HepG2 (cell line): ENCODE data around the gene CHD9. TPM values are rescaled to one million over a fixed set of nuclear protein-coding genes. Genes with fewer than 3 reads are reported as not detected.
A peak's percentile ranks its signal among the peaks of the same experiment; 100 is the strongest.

Experiments
- CAMTA2 ChIP-seq: sonication (generic); formaldehyde crosslinking; IDR thresholded peaks from 2 replicates; pipeline ENCODE4 v1.4.0; 2020; ENCODE audit warnings: mild to moderate bottlenecking, missing genetic modification reagents, borderline replicate concordance
- CBX2 ChIP-seq, 2 experiments: fragments of 200-600 bp in 1 of 2; sonication (generic); formaldehyde crosslinking in 1 of 2; IDR thresholded peaks; 2 replicates each; pipeline versions ENCODE4 v1.7.0 to v1.8.1; 2018 to 2022; ENCODE audit warnings: low read depth in 2 of 2, low read length in 1 of 2, mild to moderate bottlenecking in 1 of 2, missing genetic modification reagents in 1 of 2
- MEF2D ChIP-seq: sonication (generic); formaldehyde crosslinking; IDR thresholded peaks from 2 replicates; pipeline ENCODE4 v1.5.1; 2020; ENCODE audit warnings: mild to moderate bottlenecking, missing genetic modification reagents
- PBX3 ChIP-seq: sonication (generic); formaldehyde crosslinking; IDR thresholded peaks from 2 replicates; pipeline ENCODE4 v1.8.1; 2023; ENCODE audit warnings: missing genetic modification reagents, inconsistent platforms, borderline replicate concordance
- STAT5B ChIP-seq: sonication (generic); formaldehyde crosslinking; IDR thresholded peaks from 2 replicates; pipeline ENCODE4 v1.4.0; 2020; ENCODE audit warnings: missing genetic modification reagents
- THAP11 ChIP-seq: IDR thresholded peaks from 2 replicates; pipeline ENCODE4 v1.6.1; 2016; ENCODE audit warnings: missing biosample characterization, missing genetic modification reagents
- TIGD3 ChIP-seq: sonication (generic); formaldehyde crosslinking; IDR thresholded peaks from 2 replicates; pipeline ENCODE4 v1.5.1; 2020; ENCODE audit warnings: mild to moderate bottlenecking, missing genetic modification reagents, borderline replicate concordance
- XBP1 ChIP-seq: sonication (generic); formaldehyde crosslinking; IDR thresholded peaks from 2 replicates; pipeline ENCODE4 v1.5.0; 2020; ENCODE audit warnings: missing genetic modification reagents
- ZEB1 ChIP-seq: IDR thresholded peaks from 2 replicates; pipeline ENCODE4 v1.6.1; 2012; ENCODE audit warnings: mild to moderate bottlenecking, low read depth, inconsistent platforms; ENCODE audit not compliant: insufficient replicate concordance
- ZFP36 ChIP-seq: fragments of 150-350 bp; IDR thresholded peaks from 2 replicates; pipeline ENCODE4 v1.6.1; 2018; ENCODE audit warnings: borderline replicate concordance, low read length, low read depth; ENCODE audit not compliant: partially characterized antibody
- ZHX1 ChIP-seq: sonication (generic); formaldehyde crosslinking; IDR thresholded peaks from 2 replicates; pipeline ENCODE4 v1.8.1; 2022; ENCODE audit warnings: low read depth, mild to moderate bottlenecking, missing genetic modification reagents
- ZMYM2 ChIP-seq: sonication (generic); formaldehyde crosslinking; IDR thresholded peaks from 2 replicates; pipeline ENCODE4 v1.8.0; 2022; ENCODE audit warnings: mild to moderate bottlenecking, missing genetic modification reagents
- ZNF263 ChIP-seq: sonication (generic); formaldehyde crosslinking; IDR thresholded peaks from 2 replicates; pipeline ENCODE4 v1.4.0; 2020; ENCODE audit warnings: missing genetic modification reagents
- ZNF619 ChIP-seq: sonication (generic); formaldehyde crosslinking; IDR thresholded peaks from 2 replicates; pipeline ENCODE4 v1.4.0; 2020; ENCODE audit warnings: mild to moderate bottlenecking, missing genetic modification reagents
- ZSCAN12 ChIP-seq: sonication (generic); formaldehyde crosslinking; IDR thresholded peaks from 2 replicates; pipeline ENCODE4 v1.9.0; 2021; ENCODE audit warnings: mild to moderate bottlenecking, missing genetic modification reagents
- ZSCAN20 ChIP-seq: sonication (generic); formaldehyde crosslinking; IDR thresholded peaks from 2 replicates; pipeline ENCODE4 v1.4.0; 2020; ENCODE audit warnings: missing genetic modification reagents, mild to moderate bottlenecking, borderline replicate concordance
- polyA plus RNA-seq, 8 experiments: library from polyadenylated mRNA; depleted of rRNA in 3 of 8; stranded (reverse) in 7 of 8; unstranded in 1 of 8; fragments of >200 nt; fragmentation: Illumina TruSeq in 4 of 8; extraction: Trizol in 4 of 8; gene quantifications; 2 replicates each; pipeline versions ENCODE4 v1.2.1 to v1.2.3, GENCODE V29; 2011 to 2016; ENCODE audit warnings: low read depth in 4 of 8, missing spikeins in 1 of 8, mixed read lengths in 1 of 8; ENCODE audit not compliant: insufficient read depth in 1 of 8
- total RNA-seq, 5 experiments: library from RNA; depleted of rRNA; stranded (reverse); fragments of >200 nt; fragmentation: Illumina TruSeq; extraction: Trizol; gene quantifications; 2 replicates each; pipeline ENCODE4 v1.2.3, GENCODE V29; 2016; ENCODE audit warnings: low read depth in 1 of 5
- TF ChIP-seq, protein P1 (sequence below): sonication (generic); formaldehyde crosslinking; IDR thresholded peaks from 2 replicates; pipeline ENCODE4 v1.8.1; 2023; ENCODE audit warnings: mild to moderate bottlenecking, moderate library complexity, missing genetic modification reagents
- TF ChIP-seq, protein P2 (sequence below): sonication (generic); formaldehyde crosslinking; IDR thresholded peaks from 2 replicates; pipeline ENCODE4 v1.4.0; 2020; ENCODE audit warnings: missing genetic modification reagents
- TF ChIP-seq, protein P3 (sequence below): sonication (generic); formaldehyde crosslinking; IDR thresholded peaks from 2 replicates; pipeline ENCODE4 v1.8.0; 2023; ENCODE audit warnings: mild to moderate bottlenecking, missing genetic modification reagents

Gene CHD9
- total and polyA plus RNA-seq, 2 of the 13 experiments (the other 11 are each of a cell fraction or from before 2014, with no cell fraction given): 23.4 to 27.7 TPM

- TF ChIP-seq CAMTA2 (CRISPR knock-in tag) (0 out of 2 replicates have a peak, but pooled peaks have one; percentile 16), ZSCAN20 (CRISPR knock-in tag) (no peak), ZNF619 (CRISPR knock-in tag) (no peak), ZHX1 (CRISPR knock-in tag) (no peak), THAP11 (CRISPR knock-in tag) (peak; percentile 40), CBX2 (IDR thresholded peaks at IDR 0.05; ENCODE audit: low read depth, low read length) (no peak), CBX2 (CRISPR knock-in tag; IDR thresholded peaks at IDR 0.05; ENCODE audit: low read depth) (no peak), ZEB1 (peak; percentile 88), ZMYM2 (no peak), TIGD3 (no peak), MEF2D (CRISPR knock-in tag) (peak; percentile 73; the same call in 1 of the 2 replicates), PBX3 (no peak), XBP1 (CRISPR knock-in tag) (no peak), ZFP36 (no peak), ZNF263 (peak; percentile 95), STAT5B (CRISPR knock-in tag) (no peak), ZSCAN12 (CRISPR knock-in tag) (no peak)
- TF ChIP-seq, protein P1, sequence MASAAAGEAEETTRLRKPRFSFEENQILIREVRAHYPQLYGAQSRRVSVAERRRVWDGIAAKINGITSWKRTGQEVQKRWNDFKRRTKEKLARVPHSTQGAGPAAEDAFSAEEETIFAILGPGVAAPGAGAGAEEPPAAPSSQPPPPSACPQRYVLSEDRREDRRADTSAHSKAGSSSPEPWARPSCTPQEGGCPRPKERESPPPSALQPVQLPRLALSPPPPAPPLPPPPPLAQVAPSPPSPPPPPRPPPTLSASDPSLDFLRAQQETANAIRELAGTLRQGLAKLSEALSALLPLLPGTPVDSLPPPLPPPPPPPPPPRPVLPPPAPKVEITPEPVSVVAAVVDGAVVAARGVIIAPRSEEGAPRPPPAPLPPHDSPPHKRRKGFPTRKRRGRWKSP (CRISPR knock-in tag): peak; percentile 69
- TF ChIP-seq, protein P2, sequence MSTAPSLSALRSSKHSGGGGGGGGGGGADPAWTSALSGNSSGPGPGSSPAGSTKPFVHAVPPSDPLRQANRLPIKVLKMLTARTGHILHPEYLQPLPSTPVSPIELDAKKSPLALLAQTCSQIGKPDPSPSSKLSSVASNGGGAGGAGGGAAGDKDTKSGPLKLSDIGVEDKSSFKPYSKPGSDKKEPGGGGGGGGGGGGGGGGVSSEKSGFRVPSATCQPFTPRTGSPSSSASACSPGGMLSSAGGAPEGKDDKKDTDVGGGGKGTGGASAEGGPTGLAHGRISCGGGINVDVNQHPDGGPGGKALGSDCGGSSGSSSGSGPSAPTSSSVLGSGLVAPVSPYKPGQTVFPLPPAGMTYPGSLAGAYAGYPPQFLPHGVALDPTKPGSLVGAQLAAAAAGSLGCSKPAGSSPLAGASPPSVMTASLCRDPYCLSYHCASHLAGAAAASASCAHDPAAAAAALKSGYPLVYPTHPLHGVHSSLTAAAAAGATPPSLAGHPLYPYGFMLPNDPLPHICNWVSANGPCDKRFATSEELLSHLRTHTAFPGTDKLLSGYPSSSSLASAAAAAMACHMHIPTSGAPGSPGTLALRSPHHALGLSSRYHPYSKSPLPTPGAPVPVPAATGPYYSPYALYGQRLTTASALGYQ: no peak
- TF ChIP-seq, protein P3, sequence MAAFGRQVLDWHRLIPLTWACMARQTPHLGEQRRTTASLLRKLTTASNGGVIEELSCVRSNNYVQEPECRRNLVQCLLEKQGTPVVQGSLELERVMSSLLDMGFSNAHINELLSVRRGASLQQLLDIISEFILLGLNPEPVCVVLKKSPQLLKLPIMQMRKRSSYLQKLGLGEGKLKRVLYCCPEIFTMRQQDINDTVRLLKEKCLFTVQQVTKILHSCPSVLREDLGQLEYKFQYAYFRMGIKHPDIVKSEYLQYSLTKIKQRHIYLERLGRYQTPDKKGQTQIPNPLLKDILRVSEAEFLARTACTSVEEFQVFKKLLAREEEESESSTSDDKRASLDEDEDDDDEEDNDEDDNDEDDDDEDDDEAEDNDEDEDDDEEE: peak; percentile 90
These were observed 44.7 kb downstream of the CHD9 start (continued) for GRCh38 chr16:53099318-53100130.
